Keratinocyte (primary cell): ENCODE data around the gene KREMEN1.

Source experiments
- EZH2 ChIP-seq: IDR thresholded peaks from one replicate; pipeline ENCODE4 v1.6.1; 2012; ENCODE audit warnings: inconsistent platforms, mild to moderate bottlenecking, low read length, moderate library complexity
- TF ChIP-seq, protein P1 (sequence below), 3 experiments: IDR thresholded peaks in 1 of 3; conservative IDR thresholded peaks in 1 of 3; optimal IDR thresholded peaks in 1 of 3; 2 replicates in 2 of 3; 3 replicates in 1 of 3; pipeline versions ENCODE3 to v1.5.1; 2011; ENCODE audit warnings: low read length in 3 of 3, mild to moderate bottlenecking in 3 of 3, moderate library complexity in 2 of 3, control low read depth in 1 of 3, inconsistent platforms in 1 of 3; ENCODE audit not compliant: insufficient read depth in 2 of 3; ENCODE audit errors: extremely low read depth in 1 of 3

DNA sequence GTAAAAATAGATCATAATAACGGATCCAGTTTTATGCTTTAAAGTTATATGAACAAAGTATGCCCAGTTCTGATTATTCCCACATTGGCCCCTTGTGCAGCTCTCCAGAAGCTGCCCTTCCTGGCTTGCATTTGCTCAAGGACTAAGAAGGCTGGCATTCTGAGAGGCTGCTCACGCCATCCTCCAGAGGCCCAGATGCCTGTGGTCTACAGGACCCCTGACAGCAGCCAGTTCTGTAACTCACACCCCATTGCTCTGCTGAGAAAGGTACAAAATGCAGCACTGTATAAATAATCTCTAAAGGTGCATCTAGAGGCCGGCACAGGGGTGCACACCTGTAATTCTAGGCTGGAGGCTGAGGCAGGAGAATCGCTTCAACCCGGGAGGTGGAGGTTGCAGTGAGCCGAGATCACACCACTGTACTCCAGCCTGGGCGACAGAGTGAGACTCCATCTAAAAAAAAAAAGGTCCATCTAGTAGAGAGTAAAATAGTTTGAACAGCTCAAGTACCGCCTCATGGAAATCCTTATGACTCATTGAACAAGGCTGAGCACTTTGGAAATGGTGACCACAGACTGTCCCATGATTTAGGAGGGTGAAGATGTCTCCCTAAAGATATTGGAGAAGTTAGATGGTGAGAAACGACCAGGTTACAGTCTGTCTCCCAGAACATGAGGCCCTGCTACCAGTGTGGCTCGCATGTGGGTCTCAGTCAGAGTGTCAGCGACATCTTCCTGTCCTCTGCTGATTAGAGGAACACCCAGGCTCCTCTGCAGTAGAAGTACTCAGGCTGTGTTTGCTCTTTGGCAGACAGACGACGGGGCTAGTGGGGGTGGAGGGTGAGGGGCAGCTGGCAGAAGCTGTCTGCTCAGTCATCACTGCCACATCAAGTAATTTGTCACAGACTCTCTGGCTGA lies 56.3 kb downstream of the KREMEN1 start:
- TF ChIP-seq, protein P1, sequence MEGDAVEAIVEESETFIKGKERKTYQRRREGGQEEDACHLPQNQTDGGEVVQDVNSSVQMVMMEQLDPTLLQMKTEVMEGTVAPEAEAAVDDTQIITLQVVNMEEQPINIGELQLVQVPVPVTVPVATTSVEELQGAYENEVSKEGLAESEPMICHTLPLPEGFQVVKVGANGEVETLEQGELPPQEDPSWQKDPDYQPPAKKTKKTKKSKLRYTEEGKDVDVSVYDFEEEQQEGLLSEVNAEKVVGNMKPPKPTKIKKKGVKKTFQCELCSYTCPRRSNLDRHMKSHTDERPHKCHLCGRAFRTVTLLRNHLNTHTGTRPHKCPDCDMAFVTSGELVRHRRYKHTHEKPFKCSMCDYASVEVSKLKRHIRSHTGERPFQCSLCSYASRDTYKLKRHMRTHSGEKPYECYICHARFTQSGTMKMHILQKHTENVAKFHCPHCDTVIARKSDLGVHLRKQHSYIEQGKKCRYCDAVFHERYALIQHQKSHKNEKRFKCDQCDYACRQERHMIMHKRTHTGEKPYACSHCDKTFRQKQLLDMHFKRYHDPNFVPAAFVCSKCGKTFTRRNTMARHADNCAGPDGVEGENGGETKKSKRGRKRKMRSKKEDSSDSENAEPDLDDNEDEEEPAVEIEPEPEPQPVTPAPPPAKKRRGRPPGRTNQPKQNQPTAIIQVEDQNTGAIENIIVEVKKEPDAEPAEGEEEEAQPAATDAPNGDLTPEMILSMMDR (optimal IDR thresholded peaks at IDR 0.05 in 1 of 3, IDR thresholded peaks at IDR 0.05 in 1 of 3, conservative IDR thresholded peaks at IDR 0.05 in 1 of 3; ENCODE audit: extremely low read depth in 1 of 3, insufficient read depth in 2 of 3, low read length in 3 of 3) = no peak
- no peak for TF ChIP-seq EZH2
